GM12878 (cell line): ENCODE results near the gene RBMS3. TPM values are rescaled to one million over a fixed set of nuclear protein-coding genes. Genes with fewer than 3 reads are reported as not detected.

Experiments used
- ATAC-seq: fragments of 200-7000 bp; cut with Tn5 transposase; 3 replicates; pipeline ENCODE4 v1.9.1; 2020; ENCODE audit warnings: mild to moderate bottlenecking, moderate library complexity
- BruUV-seq: library from RNA; stranded (reverse); fragments of 400-500 nt; replicated peaks from 2 replicates; lab custom pipeline; 2021; lab: Mats Ljungman, UMichigan
- CTCF ChIA-PET: fragments of 300-600 bp; sonication (Branson Sonifier 250); formaldehyde crosslinking; extraction: SDS; loops from one replicate; lab custom pipeline; 2021; ENCODE audit warnings: inconsistent platforms; lab: Yijun Ruan, JAX
- POLR2A ChIA-PET: fragments of 350-600 bp; formaldehyde crosslinking; extraction: SDS; loops from one replicate; lab custom pipeline; 2021; ENCODE audit warnings: inconsistent platforms; lab: Charles Lee
- RAD21 ChIA-PET: fragments of 300-600 bp; sonication (Branson Sonifier 250); formaldehyde crosslinking; loops from one replicate; lab custom pipeline; 2023; ENCODE audit warnings: antibody characterized with exemption; ENCODE audit not compliant: unreplicated experiment; lab: Charles Lee
- SMC1A ChIA-PET: fragments of 300-600 bp; sonication (Branson Sonifier 250); formaldehyde crosslinking; loops from one replicate; lab custom pipeline; 2023; ENCODE audit not compliant: unreplicated experiment, uncharacterized antibody; lab: Charles Lee
- DNase-seq: peaks from one replicate; pipeline ENCODE4 v3.0.0-alpha.2; 2011; ENCODE audit warnings: low read depth, low spot score
- FAIRE-seq: peaks from 3 replicates; lab custom pipeline; 2011; peaks lifted over from hg19 to GRCh38; lab: Jason Lieb, UNC
- H2AFZ ChIP-seq: 2 replicates; pipeline ENCODE4 v1.6.0; 2011; ENCODE audit warnings: low read depth, low read length, control low read depth; ENCODE audit not compliant: control insufficient read depth
- H3K27ac ChIP-seq: 2 replicates; pipeline ENCODE4 v1.5.1; 2011; ENCODE audit warnings: control low read depth; ENCODE audit not compliant: control insufficient read depth, insufficient read depth
- H3K27me3 ChIP-seq, 2 experiments: replicated peaks in 1 of 2; 2 replicates each; pipeline versions ENCODE4 v1.6.0 to v1.6.1; 2011; ENCODE audit warnings: low read length in 1 of 2; ENCODE audit not compliant: control insufficient read depth in 2 of 2, insufficient read depth in 2 of 2
- H3K36me3 ChIP-seq, 2 experiments: 2 replicates each; pipeline ENCODE4 v1.5.1; 2011; ENCODE audit warnings: low read length in 1 of 2; ENCODE audit not compliant: control insufficient read depth in 2 of 2, insufficient read depth in 2 of 2
- H3K4me1 ChIP-seq: 2 replicates; pipeline ENCODE4 v1.6.1; 2011; ENCODE audit warnings: mild to moderate bottlenecking, low read length, moderate library complexity, mixed read lengths; ENCODE audit not compliant: control insufficient read depth, insufficient read depth
- H3K4me2 ChIP-seq: 2 replicates; pipeline ENCODE4 v1.6.0; 2011; ENCODE audit warnings: control low read depth; ENCODE audit not compliant: control insufficient read depth, insufficient read depth
- H3K4me3 ChIP-seq: fragments of 200-600 bp; sonication (generic); 2 replicates; pipeline ENCODE4 v1.5.1; 2016
- H3K79me2 ChIP-seq: 2 replicates; pipeline ENCODE4 v1.6.0; 2011; ENCODE audit warnings: low read length; ENCODE audit not compliant: control insufficient read depth, insufficient read depth
- H3K9ac ChIP-seq: 2 replicates; pipeline ENCODE4 v1.8.0; 2011; ENCODE audit warnings: low read length, control low read depth, mixed read lengths; ENCODE audit not compliant: control insufficient read depth, insufficient read depth
- H3K9me3 ChIP-seq: replicated peaks from 3 replicates; pipeline ENCODE4 v1.5.1; 2011; ENCODE audit warnings: mild to moderate bottlenecking, low read length; ENCODE audit not compliant: control insufficient read depth, insufficient read depth
- H4K20me1 ChIP-seq: 2 replicates; pipeline ENCODE4 v1.6.0; 2011; ENCODE audit not compliant: control insufficient read depth, insufficient read depth
- ESRRA ChIP-seq: IDR thresholded peaks from 2 replicates; pipeline ENCODE4 v1.6.1; 2012; ENCODE audit warnings: mild to moderate bottlenecking, low read length, improper control_type of control experiment
- EZH2 ChIP-seq: IDR thresholded peaks from 2 replicates; pipeline ENCODE4 v1.6.1; 2012; ENCODE audit warnings: low read depth, mild to moderate bottlenecking, control low read depth, inconsistent platforms, low read length, borderline replicate concordance; ENCODE audit not compliant: control insufficient read depth
- MXI1 ChIP-seq: fragments of 150-350 bp; IDR thresholded peaks from 2 replicates; pipeline ENCODE4 v1.6.1; 2011; ENCODE audit warnings: low read depth, mild to moderate bottlenecking, inconsistent platforms, low read length, improper control_type of control experiment
- NBN ChIP-seq: fragments of 450-650 bp; IDR thresholded peaks from 2 replicates; pipeline ENCODE4 v1.6.1; 2016
- RB1 ChIP-seq: fragments of 450-650 bp; formaldehyde crosslinking; IDR thresholded peaks from 2 replicates; pipeline ENCODE4 v1.6.1; 2017; ENCODE audit warnings: mild to moderate bottlenecking, borderline replicate concordance
- SREBF2 ChIP-seq: IDR thresholded peaks from 2 replicates; pipeline ENCODE4 v1.6.1; 2012; ENCODE audit warnings: mild to moderate bottlenecking, low read length
- TCF12 ChIP-seq: IDR thresholded peaks from 2 replicates; pipeline ENCODE4 v1.6.1; 2011; ENCODE audit warnings: low read depth, mild to moderate bottlenecking, low read length
- WGBS: methylation state at CpG from one replicate; pipeline ENCODE4 v1.1.6; 2016; ENCODE audit warnings: low lambda C conversion rate; ENCODE audit not compliant: insufficient replicate concordance, insufficient coverage; ENCODE audit errors: missing lambda C conversion rate; 5-methylcytosine and 5-hydroxymethylcytosine counted together
- in situ Hi-C: fragments of 300-500 bp; cut with MboI; formaldehyde crosslinking; loops from 9 replicates; pipeline ENCODE4 v1.14.3; 2018; ENCODE audit warnings: mixed read lengths
- intact Hi-C: fragments of 100-400 bp; cut with micrococcal nuclease; formaldehyde crosslinking; loops from one replicate; pipeline ENCODE4 v1.14.2; 2022; ENCODE audit not compliant: unreplicated experiment
- polyA plus RNA-seq, 11 experiments: library from polyadenylated mRNA; depleted of rRNA in 4 of 11; unstranded in 6 of 11; stranded (reverse) in 5 of 11; fragments of >200 nt; fragmentation: Nextera tagmentation in 4 of 11; fragmentation: Illumina TruSeq in 1 of 11; extraction: Ambion mirVana in 4 of 11; extraction: Trizol in 1 of 11; gene quantifications; 1 replicate in 1 of 11; 2 replicates in 10 of 11; pipeline versions ENCODE4 v1.2.1 to v1.2.3, GENCODE V29; 2011 to 2016; ENCODE audit warnings: inconsistent platforms in 2 of 11, missing spikeins in 2 of 11, low read depth in 1 of 11
- total RNA-seq, 4 experiments: library from RNA; depleted of rRNA in 3 of 4; stranded (reverse); fragments of >200 nt in 3 of 4; fragmentation: Illumina TruSeq in 1 of 4; extraction: Trizol in 1 of 4; gene quantifications; 2 replicates each; pipeline versions ENCODE4 v1.2.1 to v1.2.3, GENCODE V29; 2013 to 2021
- TF ChIP-seq, protein P1 (sequence below): IDR thresholded peaks from 2 replicates; pipeline ENCODE4 v1.6.1; 2011; ENCODE audit warnings: borderline replicate concordance, low read depth, mild to moderate bottlenecking, moderate library complexity, mixed read lengths, low read length; ENCODE audit not compliant: insufficient read depth; ENCODE audit errors: extremely low read length

The RBMS3 gene
- total and polyA plus RNA-seq, 10 of the 15 experiments (the other 5 are each of a cell fraction or from before 2014, with no cell fraction given): 0.79 to 4.7 (median 3.1) TPM

DNA sequence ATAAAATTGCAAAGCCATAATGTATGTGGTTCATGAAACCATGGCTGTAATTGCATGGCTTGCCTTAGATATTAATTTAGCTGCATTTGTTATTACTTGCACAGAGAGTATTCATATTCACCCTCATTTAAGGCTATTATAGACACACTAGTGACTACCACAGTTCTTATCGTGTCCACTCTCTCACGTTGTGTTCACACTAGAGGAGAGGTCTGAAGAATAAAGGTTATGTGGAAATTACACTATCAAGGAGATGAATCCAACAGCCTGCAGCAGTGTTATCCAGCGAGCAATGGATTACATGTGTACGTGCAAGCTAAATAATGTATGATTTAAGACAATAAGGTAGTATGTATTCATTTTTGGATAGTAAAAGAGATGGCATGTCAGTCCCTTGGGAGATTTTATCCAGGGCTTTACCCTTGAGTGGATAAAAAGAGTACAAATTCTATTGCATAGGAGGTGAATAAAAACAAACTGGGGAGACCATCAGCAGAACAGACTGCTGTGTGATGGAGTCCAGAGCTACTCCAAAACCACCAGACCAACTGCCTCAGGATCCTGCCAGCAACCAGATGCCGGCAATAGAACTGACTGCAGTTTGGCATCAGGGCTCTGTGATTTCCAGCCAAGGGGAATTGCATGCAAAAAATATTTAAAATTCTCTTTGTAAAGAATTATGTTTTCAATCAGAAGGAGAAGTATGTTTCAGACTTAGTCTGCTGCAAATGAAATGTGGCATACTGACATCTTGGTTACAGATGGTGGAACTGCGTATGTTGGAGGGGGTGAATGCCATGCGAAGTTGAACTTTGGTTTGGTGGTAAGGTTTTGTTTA is 146.6 kb downstream of the RBMS3 start:
- ChIA-PET RAD21 (interaction anchor here (0.8 to 2.3 kb wide), 5 partner anchors 11 to 146 kb away, joined by 3 to 10 read pairs (median 4); partner anchors contain the start of gene RBMS3), SMC1A (interaction anchor here (0.6 to 1.9 kb wide), 15 partner anchors 12 to 1415 kb away, joined by 3 to 7 read pairs (median 3); no protein-coding TSS in a partner anchor), CTCF (interaction anchor here (0.9 to 2.6 kb wide), 6 partner anchors 9 to 507 kb away, joined by 3 to 7 read pairs (median 3); no protein-coding TSS in a partner anchor), POLR2A (interaction anchor here (0.7 kb wide), 1 partner anchor 103 kb away, joined by 3 read pairs; no protein-coding TSS in a partner anchor)
- H3K27me3 ChIP-seq: no peaks in the 10 kb centered on the region
- H2AFZ ChIP-seq: no peak overlapping the region
- no peaks in the 10 kb centered on the region for H4K20me1 ChIP-seq
- no peak for ATAC-seq
- H3K79me2 ChIP-seq: no peaks in the 10 kb centered on the region
- 54% methylated on average over 7 of the region's 7 CpGs for WGBS
- H3K9me3 ChIP-seq: no peaks in the 10 kb centered on the region; the same call in 2 of the 3 replicates
- in situ Hi-C loops: no loop called here
- BruUV-seq: no TSS peak
- H3K27ac ChIP-seq: no peak overlapping the region
- no peaks in the 10 kb centered on the region for H3K36me3 ChIP-seq
- TF ChIP-seq SREBF2 (no peak), MXI1 (no peak), EZH2 (no peak), RB1 (no peak), TCF12 (no peak), NBN (no peak), ESRRA (no peak)
- TF ChIP-seq, protein P1, sequence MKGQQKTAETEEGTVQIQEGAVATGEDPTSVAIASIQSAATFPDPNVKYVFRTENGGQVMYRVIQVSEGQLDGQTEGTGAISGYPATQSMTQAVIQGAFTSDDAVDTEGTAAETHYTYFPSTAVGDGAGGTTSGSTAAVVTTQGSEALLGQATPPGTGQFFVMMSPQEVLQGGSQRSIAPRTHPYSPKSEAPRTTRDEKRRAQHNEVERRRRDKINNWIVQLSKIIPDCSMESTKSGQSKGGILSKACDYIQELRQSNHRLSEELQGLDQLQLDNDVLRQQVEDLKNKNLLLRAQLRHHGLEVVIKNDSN: no peak
- no peak overlapping the region for H3K4me2 ChIP-seq
- H3K4me3 ChIP-seq: no peak overlapping the region
- H3K4me1 ChIP-seq: no peaks in the 10 kb centered on the region
- intact Hi-C loops: loop anchor here (5.0 kb wide), 1 partner anchor 145 kb away; the partner anchor contains the start of gene RBMS3
- no peak for FAIRE-seq
- no peak for DNase-seq
- no peak overlapping the region for H3K9ac ChIP-seq
